Activated CD8-positive, alpha-beta memory T cell treated with anti-CD3 and anti-CD28 coated beads for 1 hour (primary cell): ENCODE data around the gene LEFTY1.

Experiments
- DNase-seq, 2 donors: peaks; one replicate each; pipeline ENCODE4 v3.0.0-alpha.2; 2020; ENCODE audit warnings: low read depth in 1 of 2; ENCODE audit errors: extremely low read depth in 1 of 2

LEFTY1 gene

DNA sequence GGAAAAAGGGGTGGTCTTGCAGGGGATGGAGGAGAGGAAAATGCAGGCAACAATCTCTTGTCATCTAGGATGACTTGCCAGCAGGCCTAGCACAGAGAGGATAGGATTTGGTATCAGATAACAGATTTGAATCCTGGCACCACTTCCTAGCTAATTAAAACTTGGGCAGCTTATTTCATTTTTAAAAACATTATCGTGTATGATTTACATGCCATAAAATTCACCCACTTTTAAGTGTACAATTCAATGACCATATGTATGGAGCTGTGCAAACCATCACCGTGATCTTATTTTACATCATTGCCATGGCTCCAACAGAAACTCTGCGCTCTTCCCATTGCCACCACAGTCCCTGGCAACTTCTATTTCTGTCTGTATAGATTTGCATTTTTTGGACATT lies 28.2 kb upstream of the LEFTY1 start:
- no peak for DNase-seq

DNA sequence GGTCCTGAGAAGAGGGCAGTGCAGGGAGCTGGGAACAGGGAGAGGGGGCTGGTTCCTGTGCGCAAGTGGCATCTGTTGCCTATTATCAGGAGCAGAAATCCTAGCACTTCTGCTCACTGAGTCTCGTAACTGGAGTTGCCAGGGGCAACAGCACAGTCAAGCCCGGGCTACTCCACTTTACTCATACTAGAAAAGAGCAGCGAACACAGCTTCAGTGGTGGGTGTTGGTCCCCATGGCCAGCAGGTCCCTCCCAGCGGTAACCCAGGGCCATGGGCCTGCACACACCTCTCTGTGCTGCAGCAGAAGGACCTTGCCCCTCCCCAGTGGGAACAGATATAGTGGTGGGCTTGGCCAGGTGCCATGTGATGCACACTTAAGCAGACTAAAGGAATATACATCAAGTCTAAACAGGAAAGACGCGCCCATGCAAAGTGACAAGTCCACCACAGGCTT lies 26.6 kb upstream of the LEFTY1 start:
- DNase-seq = no peak

DNA sequence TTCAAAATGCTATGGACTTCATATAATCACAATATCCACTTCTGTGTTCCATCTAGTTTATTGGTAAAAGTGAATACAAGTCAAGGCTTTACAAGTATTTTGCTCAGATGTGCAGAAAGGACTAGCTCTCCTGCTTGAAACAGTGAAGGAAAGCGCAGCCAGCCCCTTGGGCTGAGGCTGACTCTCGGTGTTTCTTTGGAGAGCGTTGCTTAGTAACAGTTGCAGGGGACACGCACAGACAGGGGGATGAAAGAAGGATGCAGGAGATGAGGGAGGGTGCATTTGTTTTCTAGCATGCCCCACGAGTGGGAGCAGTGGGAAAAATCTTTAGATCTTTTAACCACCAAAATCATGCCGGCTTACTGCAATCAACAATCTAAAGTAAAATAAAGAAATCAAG lies 26.0 kb upstream of the LEFTY1 start:
- DNase-seq = no peak

DNA sequence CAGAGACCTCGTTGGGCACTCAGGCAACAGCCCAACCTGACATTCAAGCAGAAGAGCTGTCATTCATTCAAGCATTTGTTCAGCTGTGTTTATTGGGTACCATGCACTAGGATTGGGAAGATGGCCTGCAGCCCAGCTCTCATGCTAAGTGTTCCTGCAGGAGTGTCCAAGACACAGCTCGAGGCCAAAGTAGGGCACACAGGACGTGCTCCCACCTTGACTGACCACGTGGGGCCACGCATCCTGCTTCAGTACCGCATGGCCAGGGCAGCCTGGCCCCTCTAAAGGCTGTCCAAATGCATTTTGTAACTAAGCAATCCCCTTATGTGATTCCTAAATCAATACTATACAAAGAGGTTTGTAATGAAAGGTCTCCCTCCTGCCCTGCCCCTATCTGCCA lies 25.4 kb upstream of the LEFTY1 start:
- DNase-seq = no peak

DNA sequence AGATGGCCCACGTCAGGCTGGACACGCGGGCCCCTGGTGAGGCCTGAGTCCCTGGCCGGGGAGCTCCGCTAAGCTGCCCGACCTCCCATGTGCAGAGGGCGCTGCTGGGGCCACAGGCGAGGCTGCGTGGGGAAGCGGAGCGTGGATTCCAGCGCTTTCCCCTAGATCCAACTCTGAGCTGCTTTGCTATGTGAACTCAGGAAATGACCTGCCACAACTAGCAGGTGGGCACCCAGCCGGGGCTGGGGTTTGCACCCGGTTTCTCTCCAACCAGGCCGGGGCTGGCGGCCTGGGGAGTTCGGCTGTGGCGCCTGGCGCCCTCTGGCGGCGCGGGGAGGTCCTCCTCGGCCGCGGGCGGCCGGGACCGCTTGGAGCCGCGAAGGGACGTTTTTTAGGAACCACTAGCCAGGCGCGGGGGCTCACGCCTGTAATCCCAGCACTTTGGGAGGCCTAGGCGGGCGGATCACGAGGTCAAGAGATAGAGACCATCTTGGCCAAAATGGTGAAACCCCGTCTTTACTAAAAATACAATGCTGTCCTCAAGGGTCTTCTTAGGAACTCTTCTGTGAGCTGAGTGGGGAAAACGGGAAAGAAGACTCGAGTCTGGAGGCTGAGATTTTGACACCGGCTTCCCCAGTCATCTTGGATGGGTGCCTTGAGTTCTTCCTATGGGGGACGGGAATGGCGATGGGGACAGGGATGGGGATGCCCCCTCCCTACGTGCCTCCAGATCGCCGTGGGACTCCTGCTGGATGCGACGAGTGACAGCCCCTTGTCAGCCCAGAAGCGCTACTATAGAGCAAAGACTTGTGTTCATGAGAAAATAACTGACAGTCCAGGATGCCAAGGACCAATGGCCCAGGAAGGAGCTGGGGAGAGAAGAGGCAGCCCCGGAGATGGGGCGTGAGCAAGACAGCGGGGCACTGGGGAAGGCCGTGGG lies 22.5 kb upstream of the LEFTY1 start:
- DNase-seq = peak; percentile 38 to 65

DNA sequence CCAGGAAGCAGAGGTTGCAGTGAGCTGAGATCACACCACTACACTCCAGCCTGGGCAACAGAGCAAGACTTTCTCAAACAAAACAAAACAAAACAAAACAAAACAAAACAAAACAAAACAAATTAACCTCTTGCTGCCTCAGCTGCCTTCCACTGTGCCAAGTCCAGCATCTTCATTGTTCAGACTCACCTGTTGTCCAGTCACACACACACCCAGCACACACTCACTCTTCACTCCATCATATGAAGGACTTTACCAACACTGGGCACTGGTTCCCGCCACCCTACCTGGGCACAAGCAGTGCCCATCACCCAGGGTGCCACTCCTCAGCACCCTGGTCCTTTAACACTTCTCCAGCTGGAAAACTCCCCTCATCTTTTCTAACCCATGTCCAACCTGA lies 20.5 kb upstream of the LEFTY1 start:
- DNase-seq = no peak

DNA sequence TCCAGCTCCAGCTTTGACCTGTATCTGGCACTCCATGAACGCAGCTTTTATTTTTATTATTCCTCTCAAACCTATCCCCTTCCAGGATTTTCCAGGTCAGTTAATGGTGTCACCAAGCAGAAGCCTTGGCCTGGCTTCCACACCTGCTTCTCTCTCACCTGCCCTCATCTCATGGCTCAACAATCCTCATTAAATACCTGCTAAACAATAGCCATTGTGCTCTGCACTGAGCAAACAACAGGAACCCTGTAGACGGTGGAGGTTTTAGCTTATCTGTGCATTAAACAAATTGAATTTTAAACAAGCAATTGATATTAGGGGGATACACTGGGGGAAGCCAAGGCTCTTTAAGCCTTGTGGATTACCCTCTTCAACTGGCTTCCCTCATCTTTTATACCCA lies 19.8 kb upstream of the LEFTY1 start:
- no peak for DNase-seq

DNA sequence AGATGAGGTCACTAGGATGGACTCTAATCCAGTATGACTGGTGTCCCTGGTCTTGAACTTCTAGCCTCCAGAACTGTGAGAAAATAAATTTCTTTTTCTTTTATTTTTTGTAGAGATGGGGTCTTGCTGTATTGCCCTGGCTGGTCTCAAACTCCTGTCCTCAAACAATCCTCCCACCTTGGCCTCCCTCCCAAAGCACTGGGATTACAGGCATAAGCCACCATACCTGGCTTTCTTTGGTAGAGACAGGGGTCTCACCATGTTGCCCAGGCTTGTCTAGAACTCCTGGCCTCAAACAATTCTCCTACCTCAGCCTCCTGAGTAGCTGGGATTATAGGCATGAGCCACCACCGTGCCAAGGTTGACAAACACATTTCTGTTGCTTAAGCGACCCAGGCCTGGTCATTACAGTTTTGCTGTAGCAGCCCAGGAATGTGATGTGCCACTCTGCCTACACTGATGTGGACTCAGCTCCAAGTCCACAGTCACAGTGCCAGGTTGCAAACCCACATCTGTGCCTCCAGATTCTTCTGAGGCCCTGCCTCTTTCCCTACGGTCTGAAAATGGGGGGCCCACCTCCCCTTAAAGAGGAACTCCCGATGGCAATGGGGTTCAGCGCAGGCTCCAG lies 19.2 kb upstream of the LEFTY1 start:
- DNase-seq = no peak

DNA sequence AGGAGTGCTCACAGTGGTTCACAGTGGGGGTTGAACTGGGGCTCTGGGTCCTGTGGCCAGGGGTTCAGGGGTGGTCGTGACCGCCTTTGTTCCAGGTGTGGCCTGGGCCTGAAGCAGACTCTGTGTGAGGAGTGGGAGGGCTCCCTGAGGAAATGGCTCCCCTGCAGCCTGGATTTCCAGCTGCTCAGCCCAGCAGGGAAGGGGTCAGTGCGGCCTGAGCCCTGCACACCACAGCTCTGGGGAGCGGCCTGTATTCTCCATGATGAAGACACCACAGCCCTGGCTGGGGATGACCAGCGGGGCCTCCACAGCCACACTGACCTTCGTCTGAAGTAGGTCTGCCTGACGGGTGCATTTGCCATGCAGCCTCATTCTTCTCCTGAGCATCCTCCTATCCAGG lies 18.4 kb upstream of the LEFTY1 start:
- DNase-seq = no peak

DNA sequence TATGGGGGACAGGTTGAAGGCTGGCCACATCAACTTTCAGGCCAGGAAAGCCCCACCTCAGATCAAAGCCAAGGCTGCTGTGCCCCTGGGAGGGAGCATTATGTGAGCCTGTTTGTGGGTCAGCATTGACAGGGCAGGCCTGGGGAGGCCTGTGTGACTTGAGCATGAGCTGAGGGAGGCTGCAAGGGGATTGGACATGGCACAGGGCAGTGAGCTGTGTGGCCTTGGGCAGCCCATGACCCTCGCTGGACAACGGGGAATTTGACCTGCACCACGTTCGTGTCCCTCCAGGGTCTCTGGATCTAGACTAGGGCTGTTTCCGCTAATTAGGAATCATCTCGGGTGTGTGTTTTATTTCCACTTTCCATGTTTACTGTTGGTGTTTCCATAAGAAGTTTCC lies 17.5 kb upstream of the LEFTY1 start:
- DNase-seq = no peak

DNA sequence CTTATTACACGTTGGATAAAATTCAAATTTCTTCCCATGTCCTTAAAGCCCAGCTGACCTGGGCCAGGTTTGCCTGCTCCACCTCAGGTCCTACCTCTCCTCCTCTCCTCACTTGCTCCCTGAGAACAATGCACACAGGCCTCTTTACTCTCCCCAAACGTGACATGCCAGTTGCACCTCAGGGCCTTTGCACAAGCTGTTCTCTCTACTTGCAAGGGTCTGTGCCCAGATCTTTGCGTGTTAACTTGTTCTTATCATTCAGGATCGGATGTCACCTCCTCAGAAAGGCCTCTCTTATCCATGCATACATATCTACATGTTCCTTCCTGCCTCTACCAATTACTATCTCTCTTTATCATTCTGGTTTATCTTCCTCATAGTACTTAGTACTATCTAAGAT lies 14.7 kb upstream of the LEFTY1 start:
- DNase-seq = no peak

DNA sequence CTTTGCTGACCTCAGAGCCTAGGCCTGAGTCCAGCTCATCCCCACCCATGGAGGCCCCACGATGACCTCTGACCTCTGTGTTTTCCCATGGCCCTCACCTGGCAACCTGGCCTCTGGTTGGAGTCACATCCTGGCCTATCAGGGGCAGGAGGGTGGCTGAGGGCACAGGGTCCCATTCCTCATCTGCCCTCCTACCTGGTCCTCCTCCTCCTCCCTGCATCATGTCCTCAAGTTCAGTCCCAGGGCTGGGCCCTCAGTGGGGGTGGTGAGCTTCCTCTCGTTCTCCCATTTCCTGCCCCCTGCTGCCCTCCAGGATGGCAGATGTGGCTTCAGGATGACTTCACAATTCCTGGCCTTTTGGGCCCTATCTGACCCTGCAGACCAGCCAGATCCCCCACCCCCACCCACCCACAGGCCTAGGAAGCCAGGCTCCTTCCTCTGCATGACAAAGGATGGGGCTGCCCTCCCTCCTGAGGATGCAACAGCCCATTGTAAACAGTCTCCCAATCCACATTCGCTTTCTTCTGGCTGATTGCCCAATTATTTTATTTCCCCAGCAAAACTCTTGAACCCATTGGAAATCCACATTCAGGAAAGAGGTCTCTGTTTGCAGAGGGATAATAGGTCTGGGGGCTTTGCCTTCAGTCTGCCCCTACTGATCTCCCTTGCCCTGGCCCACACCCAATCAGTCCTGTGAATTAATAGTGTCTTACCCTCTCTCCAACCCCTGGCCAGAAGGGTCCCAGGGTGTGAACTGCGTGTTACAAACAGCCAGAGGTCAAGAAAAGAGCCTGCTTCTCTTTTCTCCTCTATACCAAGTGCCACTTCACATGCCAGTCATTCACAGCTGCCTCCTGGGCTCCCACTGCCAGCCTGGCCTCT lies 10.3 kb upstream of the LEFTY1 start:
- no peak for DNase-seq

DNA sequence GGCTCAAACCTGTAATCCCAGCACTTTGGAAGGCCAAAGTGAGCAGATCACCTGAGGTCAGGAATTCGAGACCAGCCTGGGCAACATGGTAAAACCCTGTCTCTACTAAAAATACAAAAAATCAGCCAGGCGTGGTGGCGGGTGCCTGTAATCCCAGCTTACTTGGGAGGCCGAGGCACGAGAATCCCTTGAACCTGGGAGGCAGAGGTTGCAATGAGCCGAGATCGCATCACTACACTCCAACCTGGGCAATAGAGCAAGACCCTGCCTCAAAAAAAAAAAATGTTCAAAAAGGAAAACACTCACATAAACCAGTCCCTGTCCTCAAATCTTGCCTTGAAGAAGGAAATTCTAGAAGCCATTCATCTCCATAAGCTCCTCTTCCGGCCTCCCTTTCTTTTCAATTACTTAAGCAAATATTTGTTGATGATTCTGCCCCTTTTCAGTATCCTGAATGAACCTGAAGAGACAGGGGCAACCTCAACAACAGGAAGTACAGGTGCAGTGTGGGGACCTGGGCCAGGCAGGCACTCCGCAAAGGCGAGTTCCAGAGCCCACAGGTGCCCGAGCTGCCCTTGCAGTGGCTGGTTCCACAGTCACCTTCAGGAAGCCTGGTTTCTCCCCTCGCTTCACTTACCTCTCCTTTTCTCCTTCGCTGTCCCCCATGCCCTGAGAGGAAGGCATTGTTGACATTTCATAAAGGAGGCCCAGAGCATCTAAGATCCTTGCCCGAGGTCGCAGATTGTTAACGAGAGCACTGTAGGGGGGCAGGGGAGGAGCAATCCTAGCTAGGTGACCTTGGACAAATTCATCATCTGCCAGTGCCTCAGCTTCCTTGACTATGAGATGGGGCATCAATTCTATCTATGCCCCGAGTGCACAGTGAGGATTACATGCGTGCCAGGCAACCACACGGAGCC lies 8.9 kb upstream of the LEFTY1 start:
- DNase-seq = no peak

DNA sequence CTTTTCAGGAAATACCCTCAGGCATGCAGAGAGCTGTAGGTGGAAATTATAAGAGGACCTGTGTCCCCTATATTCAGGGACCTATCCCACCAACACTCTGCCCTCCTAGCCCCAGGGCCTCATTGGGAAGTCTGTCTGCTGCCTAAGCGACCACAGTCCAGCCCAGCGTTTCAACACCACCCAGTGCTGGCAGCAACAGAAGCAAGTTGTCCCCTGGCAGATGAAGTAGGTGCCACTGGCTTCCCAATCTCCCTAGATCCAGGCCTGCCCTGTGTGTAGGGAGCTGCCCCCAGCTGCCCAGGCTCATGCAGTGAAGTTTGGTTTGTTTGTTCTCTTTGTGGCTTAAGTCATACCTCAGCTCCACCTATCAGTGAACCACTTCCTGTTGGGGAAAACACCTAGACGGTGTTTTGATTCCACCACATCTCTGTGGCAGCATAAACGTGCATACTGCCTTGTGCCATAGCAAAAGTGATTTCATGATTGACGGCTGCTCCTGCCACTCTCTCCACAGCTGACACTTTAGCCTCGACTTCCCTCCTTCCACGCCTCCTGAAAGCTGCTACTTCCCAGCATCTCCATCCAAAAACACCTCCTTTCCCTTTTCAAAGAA lies 8.1 kb upstream of the LEFTY1 start:
- DNase-seq = peak in 1 of 2 donors; percentile 24

DNA sequence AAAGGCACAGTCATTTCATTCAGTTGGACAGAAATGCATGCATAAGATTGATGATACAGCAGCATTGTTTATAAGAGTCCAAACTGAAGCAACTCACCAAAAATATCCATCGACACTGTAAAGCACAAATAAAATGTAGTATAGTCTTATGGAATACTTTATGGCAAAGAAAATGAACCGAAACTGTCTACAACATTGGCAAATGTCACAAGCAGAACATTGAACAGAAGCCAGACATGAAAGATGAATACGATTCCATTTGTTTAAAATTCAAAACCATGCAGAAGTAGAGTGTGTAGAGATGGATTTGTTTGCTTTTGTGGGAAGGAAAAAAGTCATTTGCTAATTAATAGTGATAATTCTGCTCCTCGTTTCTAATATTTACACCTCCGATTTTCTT lies 7.5 kb upstream of the LEFTY1 start:
- DNase-seq = no peak

DNA sequence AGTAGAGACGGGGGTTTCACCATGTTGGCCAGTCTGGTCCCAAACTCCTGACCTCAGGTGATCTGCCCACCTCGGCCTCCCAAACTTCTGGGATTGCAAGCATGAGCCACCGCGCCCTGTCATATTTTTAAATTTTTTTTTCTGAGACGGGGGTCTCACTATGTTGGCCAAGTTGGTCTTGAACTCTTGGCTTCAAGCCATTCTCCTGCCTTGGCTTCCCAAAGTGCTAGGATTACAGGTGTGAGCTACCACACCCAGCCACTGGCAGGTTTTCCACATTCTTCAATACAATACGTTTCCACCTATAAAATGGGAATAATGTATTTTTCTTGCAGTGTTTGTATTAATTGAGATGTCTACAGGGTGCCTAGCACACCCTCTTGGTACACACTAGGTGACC lies 3.4 kb upstream of the LEFTY1 start:
- DNase-seq = no peak

DNA sequence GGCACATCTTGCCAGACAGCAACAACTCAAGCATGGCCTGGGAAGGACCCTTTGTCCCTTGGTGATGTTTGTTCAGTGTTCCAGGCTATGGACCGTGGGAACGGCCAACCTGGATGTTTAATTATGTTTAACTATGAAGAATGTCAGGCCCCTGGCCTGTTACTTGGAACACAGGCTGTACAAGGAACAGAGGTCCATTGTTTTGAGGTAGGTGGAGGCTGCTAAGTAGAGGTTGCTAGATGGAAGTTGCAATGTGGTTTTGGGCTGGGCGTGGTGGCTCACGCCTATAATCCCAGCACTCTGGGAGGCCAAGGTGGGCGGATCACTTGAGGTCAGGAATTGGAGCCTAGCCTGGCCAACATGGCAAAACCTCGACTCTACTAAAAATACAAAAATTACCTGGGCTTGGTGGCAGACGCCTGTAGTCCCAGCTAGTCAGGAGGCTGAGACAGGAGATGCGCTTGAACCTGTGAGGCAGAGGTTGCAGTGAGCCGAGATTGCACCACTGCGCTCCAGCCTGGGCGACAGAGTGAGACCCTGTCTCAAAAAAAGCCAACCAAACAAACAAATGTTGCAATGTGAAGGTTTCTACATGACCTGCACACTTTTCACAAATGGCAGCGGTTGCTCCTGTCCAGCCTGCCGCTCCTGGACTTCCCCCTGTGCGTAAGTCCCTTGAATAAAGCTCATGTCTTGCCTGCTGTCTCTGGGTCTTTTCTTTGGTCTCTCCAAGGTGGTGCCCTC lies 2.5 kb upstream of the LEFTY1 start:
- DNase-seq = no peak

DNA sequence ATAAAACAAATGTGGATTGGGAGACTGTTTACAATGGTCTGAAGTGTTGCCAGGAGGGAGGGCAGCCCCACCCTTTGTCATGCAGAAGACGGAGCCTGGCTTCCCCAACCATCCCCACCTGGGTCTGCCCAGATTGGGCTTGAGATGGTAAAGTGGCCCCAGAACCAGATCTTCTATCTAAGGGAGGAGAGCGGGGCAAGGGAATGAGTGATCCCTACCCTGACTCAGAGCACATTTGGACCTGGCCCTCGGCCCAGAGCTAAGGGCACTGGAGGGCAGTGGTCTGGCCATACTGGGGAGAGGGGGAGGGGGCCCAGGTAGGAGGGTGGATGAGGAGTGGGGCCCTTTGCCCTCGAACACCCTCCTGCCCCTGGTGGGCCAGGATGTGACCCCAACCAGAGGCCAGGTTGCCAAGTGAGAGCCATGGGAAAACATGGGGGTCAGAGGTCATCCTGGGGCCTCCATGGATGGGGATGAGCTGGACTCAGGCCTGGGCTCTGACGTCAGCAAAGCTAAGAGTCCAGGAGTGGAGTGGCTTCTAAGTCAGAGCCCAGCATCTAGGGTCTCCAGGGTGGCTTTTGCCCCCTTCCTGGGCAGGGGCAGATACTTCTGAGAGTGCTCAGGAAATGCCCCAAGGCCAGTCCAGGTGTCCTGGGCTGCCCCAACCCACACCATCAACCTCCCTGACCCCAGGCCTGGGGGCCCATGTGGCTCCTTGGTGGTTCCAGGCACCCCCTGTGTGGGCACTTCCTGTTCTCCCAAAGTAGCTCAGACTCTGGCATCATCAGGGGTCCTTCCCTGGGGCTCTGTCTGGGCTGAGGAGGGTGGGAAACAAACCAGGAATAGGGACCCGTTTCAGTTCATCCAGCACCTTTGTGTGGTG lies 1.6 kb upstream of the LEFTY1 start:
- no peak for DNase-seq
